ENCODE measurements around the gene PRUNE2.

The PRUNE2 gene

GRCh38 chr9:76570826-76571225, 335.1 kb downstream of the PRUNE2 start:
- TF ChIP-seq CTCF (conservative IDR thresholded peaks at IDR 0.05; ENCODE audit: control insufficient read depth, insufficient read depth, low read depth, low read length): no peak
- no peak overlapping the region for H3K4me3 ChIP-seq (ENCODE audit: control insufficient read depth, low read depth, low read length)
- DNase-seq (ENCODE audit: low read depth): no peak

GRCh38 chr9:76567086-76567485, 338.8 kb downstream of the PRUNE2 start:
- DNase-seq (ENCODE audit: low read depth): peak; percentile 33
- TF ChIP-seq CTCF (conservative IDR thresholded peaks at IDR 0.05; ENCODE audit: control insufficient read depth, insufficient read depth, low read depth, low read length): no peak
- no peak overlapping the region for H3K4me3 ChIP-seq (ENCODE audit: control insufficient read depth, low read depth, low read length)

- H3K4me3 ChIP-seq (ENCODE audit: control insufficient read depth, low read depth, low read length): no peak overlapping the region
- no peak for TF ChIP-seq CTCF (conservative IDR thresholded peaks at IDR 0.05; ENCODE audit: control insufficient read depth, insufficient read depth, low read depth, low read length)
- DNase-seq (ENCODE audit: low read depth): peak; percentile 66
Measured at GRCh38 chr9:76564297-76564696, 341.6 kb downstream of the PRUNE2 start.

- H3K4me3 ChIP-seq (ENCODE audit: control insufficient read depth, low read depth, low read length): no peak overlapping the region
- TF ChIP-seq CTCF (conservative IDR thresholded peaks at IDR 0.05; ENCODE audit: control insufficient read depth, insufficient read depth, low read depth, low read length): no peak
- DNase-seq (ENCODE audit: low read depth): peak; percentile 84
Measured at GRCh38 chr9:76562511-76562911, 343.4 kb downstream of the PRUNE2 start.

- no peak overlapping the region for H3K4me3 ChIP-seq (ENCODE audit: control insufficient read depth, low read depth, low read length)
- TF ChIP-seq CTCF (conservative IDR thresholded peaks at IDR 0.05; ENCODE audit: control insufficient read depth, insufficient read depth, low read depth, low read length): no peak
- no peak for DNase-seq (ENCODE audit: low read depth)
Measured at GRCh38 chr9:76561900-76562299, 344.0 kb downstream of the PRUNE2 start.

All from fibroblast of mammary gland (primary cell).